NCI-H524 (cell line): ENCODE measurements around the gene TMEM161A.
"Not testable (repeated sequence)": the region's sequence is repeated elsewhere in the genome, so short reads cannot be mapped to it uniquely, and the experiment has no call there.

Source experiments
- DNase-seq, 2 experiments: peaks; one replicate each; lab custom pipeline; 2025; lab: John Stamatoyannopoulos, UW

Gene TMEM161A

DNA sequence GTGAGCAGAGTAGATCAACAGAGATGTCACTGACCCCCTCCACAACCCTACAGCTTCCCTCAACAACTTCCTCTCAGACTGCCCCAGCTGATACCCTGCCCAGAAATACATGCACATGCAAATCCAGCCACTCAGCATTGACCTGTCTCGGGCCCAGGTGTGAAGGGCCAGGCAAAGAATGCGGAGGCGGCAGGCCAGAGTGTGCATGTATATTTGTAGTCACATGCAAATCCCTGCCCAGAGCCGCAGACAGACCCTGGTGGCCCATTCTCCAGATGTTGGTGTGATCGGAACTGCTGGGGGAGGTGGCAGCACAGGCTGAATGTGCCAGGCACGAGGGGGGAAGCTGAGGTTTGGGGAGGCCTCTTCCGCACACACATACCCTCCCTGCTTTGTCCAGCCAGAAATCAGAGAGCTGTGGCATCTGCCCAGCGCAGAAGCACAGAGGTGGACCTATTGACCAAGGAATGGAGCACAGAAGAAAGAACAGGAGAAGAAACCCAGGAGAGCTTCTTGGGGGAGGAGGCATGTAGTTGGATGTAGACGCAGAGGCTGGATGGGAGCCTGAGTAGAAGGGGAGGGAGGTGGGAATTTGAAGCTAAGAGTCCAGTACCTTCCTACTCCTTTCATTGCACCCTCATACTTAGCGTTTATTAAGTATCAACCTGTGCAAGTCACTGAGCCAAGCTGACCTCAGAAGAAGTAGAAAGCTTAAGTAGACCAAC is 17.4 kb upstream of the TMEM161A start:
- DNase-seq: no peak

DNA sequence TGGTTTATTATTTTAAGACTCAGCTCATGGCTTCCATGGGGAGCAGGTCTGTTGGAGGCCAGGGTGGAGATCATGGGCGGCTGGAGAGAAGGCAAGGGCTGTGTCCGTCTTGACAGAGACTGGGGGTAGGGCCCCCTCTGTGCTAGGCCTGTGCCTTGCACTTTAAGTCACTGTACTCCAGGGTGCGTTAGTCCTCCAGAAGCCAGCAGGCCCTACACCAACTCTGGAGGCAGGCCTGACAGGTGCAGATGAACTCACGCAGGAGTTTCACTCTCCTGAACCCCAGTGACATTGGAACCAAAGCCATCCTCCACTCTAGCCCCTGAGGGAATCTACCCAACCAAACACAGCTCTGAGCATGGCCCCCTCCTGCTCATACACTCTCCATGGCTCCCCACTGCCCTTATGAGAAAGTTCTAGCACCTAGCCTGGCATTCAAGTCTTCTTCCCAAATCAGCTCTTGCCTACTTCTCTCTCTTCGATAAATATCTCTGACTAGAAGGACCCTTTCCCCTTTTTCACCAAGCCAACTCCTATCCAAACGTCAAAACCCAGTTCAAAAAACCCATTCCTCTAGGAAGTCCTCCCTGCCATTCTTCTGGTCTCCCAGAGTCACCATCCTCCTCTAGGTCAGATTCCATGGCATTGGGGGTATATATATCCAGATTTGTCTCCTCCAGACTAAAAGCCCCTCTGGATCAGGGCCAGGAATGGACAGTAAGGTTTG is 16.7 kb upstream of the TMEM161A start:
- DNase-seq: no peak

GRCh38 chr19:19152668-19153384 is 14.5 kb upstream of the TMEM161A start:
- DNase-seq: no peak

GRCh38 chr19:19151418-19151817 is 13.1 kb upstream of the TMEM161A start:
- no peak for DNase-seq

- no peak for DNase-seq
Observed at GRCh38 chr19:19149435-19149834, 11.2 kb upstream of the TMEM161A start.

GRCh38 chr19:19148504-19148903 is 10.2 kb upstream of the TMEM161A start:
- DNase-seq: not testable (repeated sequence)

- no peak for DNase-seq
Observed at GRCh38 chr19:19147344-19147743, 9.1 kb upstream of the TMEM161A start.

DNA sequence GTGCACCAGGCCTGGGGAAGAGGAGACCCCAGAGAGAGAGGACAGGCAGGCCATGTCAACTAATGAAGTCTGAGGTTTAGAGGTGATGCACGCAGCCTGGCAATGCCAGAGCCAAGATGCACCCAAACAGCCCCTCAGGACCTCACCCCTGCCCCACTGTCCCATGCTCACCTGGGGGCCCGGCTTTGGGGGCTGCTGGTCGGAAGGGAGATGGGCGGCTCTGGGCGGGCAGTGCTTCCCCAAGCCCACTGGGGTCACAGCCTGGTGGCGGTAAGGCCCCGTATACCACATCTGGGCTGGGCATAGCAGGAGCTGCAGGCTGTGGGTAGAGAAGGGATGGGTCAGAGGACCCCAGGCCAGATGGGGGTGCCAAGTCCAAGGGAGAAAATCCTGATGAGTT is 8.6 kb upstream of the TMEM161A start:
- DNase-seq: no peak

DNA sequence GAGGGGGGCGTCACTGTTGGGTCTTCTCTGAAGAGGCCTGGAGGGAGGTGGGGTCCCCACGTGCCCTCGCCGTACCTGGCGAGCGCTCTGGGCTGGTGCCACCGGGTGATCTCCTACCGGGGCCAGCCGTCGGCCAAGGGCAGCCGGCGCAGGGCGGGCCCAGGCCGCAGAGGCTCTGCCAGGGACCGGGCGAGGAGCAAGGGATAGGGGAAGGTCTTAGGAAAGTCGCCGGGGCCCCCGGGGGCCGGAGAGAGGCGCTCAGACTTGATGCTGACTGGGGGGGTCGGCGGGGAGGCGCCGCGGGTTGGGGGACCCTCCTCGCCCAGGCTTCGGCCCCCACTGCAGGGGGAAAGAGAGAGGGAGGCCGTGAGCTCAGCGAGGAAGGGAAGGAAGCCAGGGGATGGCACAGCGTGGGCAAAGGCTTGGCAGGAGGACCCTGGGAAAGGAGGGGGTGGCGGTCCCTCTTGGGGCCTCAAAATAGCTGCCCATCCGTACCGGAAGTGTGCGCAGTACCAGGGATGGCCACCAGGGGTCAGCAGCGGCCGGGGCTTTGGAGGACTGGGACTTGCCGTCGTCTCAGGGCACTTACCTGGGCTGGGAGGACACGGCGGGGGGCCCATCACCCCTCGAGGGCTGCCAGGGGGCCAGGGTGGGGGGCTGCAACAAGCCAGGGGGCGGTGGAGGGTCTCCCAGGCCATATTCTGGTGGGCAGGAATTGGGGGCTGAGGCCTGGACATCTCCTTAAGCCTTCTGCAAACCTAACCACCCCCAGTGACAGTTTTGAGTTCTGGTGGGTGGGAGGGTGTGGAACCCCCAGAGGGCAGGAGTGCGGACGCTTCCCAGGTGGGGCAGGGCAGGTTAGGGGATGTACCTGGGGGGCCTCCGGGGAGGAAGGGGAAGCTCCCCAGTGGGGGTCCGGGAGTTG is 7.7 kb upstream of the TMEM161A start:
- DNase-seq: peak; percentile 50 to 63

DNA sequence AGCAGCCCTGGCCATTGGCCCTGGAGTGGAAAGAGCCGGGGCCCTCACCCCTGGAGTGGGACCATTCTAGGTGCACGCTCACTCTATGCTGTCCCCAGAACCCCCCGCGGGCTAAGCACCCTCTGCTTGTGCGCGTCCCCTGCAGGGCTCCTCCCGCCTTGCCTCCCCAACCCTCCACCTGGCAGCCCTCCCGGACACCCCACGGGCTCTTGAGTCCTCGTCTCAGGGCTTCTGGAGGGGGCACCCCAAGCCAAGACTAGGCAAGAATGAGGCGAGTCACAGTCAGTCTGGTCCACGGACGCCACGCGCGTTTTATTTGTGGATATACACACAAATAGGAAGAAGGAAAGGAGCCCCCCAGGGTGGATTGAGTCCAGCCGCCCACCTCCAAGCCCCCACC is 7.0 kb upstream of the TMEM161A start:
- no peak for DNase-seq

DNA sequence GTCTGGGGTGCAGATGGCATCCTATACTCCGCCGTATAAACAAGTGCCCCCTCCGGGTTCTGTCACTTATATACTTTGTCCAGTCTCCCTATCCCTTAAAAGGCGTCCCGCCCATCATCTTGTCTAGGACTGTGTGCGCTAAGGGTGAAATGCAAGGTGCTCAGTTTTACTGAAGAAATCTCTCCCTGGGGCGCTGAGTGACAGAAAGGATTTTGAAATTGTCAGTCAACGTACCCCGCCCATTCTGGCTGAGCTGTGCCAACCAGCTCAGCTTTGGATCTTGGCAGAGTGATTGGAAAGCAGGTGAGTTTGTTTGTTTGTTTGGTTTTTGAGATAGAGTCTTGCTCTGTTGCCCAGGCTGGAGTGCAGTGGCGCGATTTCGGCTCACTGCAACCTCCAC is 4.1 kb upstream of the TMEM161A start:
- no peak for DNase-seq

- DNase-seq: no peak
Observed at GRCh38 chr19:19140476-19140875, 2.2 kb upstream of the TMEM161A start.

GRCh38 chr19:19139876-19140229 is 1.6 kb upstream of the TMEM161A start:
- no peak for DNase-seq

DNA sequence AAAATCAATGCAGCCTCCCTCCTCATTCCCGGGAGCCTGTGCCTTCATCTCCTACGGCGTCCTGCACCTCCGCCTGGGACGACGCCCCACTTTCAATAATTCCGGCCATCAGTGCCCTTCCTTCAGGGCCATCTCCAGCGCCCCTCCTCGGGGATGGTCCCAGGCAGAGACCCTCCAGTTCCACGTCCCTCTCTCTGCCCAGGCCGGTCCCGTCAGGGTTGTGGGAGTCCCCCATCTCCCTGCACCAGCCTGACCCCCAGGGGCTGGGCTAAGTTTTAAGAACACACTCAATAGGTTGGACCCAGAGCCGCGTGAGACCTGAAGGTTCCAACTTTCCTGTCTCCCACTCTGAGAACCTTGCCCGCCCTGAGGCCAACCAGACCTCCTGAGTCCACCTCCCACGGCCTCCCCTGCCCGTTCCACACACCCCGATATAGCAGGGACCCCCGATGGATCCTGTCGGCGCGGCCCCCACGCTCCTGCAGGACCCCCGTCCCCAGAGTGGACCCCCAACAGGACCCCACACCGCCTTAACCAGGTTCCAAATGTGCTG is 646 bp downstream of the TMEM161A start:
- peak in 1 of 2 experiments; percentile 34 for DNase-seq

GRCh38 chr19:19135713-19136112 is 2.6 kb downstream of the TMEM161A start:
- DNase-seq: not testable (repeated sequence)

DNA sequence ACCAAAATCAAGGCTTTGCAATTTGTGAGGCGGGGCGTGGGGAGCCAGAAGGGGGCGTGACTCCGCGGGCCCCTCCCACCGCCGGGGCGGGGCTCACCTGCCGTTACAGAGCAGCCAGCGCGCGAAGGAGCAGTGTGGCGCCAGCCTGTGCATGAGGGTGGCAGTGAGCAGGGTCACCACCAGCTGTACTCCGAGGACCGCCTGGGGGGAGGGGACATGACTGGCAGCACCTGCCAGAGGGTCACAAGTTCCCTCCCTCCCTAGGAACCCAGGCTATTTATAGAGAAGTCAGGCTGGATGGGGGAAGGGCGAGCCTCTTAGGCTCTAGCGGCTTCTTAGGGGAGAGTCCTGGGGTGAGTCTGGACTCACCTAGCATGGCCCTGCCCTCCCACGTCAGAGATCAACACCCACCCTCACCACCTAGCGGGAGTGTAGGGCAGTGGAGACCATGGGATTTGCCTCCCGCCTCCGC is 3.6 kb downstream of the TMEM161A start:
- peak in 1 of 2 experiments; percentile 60 for DNase-seq

DNA sequence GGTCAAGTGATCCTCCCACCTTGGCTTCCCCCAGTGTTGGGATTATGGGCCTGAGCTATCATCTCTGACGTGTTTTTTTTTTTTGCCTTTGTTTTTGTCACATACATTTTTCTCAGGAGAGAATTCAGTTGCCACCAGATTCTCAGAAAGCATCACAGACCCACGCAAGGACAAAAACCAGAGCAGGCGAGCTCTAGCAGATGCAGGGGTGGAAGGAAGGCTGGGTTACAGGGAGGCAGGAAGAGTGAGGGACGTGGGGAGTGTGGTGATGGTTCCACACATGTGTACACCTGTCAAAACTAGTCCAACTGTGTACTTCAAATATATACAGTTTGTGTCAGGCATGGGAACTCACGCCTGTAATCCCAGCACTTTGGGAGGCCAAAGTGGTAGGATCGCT is 4.3 kb downstream of the TMEM161A start:
- DNase-seq: no peak

- DNase-seq: no peak
Observed at GRCh38 chr19:19132912-19133311, 5.4 kb downstream of the TMEM161A start.

GRCh38 chr19:19131989-19132388 is 6.3 kb downstream of the TMEM161A start:
- DNase-seq: no peak

GRCh38 chr19:19126102-19126501 is 12.2 kb downstream of the TMEM161A start:
- no peak for DNase-seq

- no peak for DNase-seq
Observed at GRCh38 chr19:19123386-19123785, 14.9 kb downstream of the TMEM161A start.
